GM19468 (cell line): ENCODE measurements around the gene HMGXB3.

Experiments used
- ATAC-seq: cut with Tn5 transposase; IDR thresholded peaks from one replicate; pipeline ENCODE4 v1.9.1; 2021; ENCODE audit warnings: mild to moderate bottlenecking, moderate library complexity, moderate number of reproducible peaks; ENCODE audit not compliant: unreplicated experiment; ENCODE audit errors: extremely low read depth

HMGXB3 gene

DNA sequence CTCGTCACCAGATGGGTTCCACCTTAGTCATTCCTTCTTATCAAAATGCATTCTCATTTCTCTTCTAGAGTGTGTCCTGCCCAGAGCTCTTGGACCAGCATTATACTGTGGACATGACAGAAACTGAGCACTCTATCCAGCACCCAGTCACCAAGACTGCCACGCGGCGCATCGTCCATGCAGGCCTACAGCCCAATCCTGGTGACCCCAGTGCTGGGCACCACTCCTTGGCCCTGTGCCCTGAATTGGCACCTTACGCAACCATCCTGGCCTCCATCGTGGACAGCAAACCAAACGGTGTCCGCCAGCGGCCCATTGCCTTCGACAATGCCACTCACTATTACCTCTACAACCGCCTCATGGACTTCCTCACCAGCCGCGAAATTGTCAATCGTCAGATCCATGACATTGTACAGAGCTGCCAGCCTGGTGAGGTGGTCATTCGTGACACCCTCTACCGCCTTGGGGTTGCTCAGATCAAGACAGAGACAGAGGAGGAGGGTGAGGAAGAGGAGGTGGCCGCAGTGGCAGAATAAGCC lies 51.2 kb downstream of the HMGXB3 start:
- no peak for ATAC-seq

DNA sequence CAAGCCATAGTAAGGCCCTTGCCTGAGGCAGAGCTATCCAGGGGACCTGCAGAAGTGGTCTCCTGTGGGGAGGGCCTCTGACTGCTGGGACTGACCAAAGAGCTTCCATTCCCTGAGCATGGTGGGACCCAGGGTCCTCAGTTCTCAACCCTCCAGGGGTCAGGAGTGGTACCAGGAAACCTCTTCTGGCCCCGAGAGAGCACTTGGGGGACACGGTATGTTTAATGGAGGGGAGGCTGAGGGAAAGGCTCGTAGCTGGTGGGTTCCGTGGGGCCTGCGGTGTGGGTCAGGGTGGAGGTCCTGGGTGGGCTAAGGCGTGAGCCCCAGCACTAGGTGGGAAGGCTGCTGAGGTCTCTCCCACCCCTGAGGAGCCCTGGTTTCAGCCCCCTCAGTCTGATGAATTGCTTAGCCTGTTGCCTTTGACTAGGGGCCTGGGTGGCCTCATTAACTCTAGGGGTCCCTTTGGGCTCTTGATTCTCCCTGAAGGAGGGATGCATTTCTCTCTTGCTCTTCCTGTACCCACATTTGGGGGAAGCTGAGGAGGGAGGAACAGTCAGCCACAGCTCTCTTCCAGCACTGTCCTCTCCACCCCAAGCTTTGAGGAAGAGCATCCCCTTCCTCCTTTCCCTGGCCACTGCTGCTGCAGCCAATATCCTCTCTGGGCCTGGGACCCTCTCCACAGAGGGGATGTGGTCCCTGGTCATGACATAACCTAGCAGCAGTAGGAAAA lies 51.9 kb downstream of the HMGXB3 start:
- ATAC-seq = no peak

DNA sequence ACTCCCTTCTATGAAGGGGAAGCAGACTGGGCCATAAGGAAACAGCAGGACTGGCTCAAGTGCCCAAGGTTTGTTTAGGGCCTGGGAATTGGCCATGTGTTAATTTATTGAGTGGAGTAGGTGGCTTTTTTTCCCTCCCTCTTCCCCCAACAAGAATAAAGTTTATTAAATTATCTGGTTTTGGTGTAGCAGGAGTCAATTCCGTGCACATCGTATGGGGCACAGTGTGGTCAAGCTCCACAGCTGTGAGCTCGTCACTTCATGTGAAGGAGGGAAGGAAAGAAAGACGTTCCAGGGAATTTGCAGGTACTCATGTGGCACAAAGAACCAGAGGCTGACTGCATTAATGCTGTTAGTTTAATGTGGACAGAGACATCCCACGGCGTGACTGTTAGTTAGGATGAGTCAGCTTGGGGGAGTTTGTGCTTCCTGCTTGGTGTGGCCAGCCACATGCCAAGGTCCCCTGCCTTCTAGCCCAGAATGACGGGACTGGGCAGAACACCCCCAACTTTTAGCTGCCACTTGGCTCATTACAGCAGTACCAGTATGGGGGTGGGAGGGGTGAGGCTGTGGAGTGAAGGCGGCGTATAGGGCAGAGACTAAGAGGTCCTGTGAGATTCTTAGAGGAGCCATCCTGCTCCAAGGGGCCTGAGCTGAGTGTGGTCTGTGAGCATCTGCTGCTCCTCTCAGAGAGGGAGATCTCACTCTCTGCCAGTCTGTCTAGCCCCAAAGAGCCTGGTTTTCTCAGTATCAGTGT lies 52.6 kb downstream of the HMGXB3 start:
- no peak for ATAC-seq

DNA sequence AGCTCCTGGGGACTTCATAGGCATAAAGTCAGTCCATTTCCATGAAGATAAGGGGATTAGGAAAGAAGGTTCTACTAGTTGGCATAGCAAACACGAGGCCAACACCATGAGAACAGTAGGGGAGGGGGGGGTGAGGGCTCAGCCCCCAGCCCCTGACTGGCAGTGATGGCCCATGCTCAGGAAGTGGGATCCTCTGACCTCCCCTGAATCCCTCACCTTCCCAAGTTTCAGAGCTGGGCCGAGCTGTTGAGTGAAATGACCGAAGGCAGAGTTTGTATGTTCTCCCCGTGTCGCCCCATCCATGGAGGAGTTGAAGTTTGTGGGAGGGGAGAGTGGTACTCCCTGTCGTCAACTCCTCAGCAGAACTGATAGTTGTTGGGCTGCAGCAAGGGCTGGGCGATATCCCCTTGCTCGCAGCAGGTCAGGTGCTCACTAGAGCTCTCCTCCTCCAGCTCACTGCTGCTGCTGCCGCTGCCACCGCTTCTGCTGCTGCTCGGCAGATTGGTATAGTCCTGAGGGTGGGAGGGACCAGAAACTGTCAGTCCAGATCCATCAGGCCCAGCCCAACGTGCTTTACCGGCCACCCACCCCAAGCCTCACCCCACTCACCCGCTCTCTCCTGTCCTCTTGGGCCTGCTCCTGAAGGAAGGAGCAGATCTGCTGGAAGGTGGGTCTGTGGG lies 53.3 kb downstream of the HMGXB3 start:
- no peak for ATAC-seq

DNA sequence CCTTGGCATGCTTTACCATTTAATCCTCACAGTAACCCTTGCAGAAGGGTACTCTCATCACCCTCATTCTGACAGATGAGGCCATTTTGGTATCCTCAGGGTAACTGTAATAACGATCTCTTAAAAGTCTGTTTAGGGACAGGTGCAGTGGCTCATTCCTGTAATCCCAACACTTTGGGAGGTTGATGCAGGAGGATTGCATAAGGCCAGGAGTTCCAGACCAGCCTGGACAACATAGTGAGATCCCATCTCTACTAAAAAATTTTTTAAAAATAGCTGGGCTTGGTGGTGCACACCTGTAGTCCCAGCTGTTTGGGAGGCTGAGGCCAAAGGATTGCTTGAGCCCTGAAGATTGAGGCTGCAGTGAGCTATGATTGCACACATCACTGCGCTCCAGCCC lies 54.0 kb downstream of the HMGXB3 start:
- no peak for ATAC-seq

DNA sequence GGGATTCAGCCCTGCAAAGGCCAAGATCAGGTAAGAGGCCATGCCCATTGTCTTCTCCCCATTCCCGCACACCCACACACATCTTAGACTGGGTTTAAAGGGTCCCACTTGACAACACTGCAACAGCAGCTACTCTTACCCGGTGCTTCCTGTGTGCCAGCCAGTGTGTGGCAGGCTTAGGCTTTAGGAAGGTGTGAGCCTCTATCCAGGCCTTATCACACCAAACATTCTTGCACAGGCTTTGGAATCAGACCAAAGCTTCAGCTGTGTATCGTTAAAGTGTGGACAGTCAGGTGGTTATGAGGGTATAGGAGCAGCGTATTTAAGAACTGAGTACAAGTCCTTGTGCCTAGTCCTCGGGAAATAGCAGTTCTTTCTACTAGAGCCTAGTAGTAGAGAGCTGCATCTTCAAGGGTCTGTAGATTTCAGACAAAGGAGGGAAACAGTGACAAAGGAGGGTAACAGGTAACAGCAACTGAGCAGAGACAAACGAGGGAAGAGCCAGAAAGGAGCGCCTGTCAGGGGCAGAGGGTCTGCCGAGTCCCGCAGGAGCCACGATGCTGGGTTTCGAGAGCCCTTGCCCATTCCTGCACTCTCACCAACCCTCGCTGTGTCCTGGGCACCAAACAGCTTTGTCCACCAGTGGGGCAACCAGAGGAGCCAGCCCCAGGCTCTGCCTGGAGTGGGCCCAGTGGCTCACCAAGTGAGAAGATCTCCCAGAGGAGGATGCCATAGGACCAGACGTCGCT lies 55.0 kb downstream of the HMGXB3 start:
- ATAC-seq = no peak

DNA sequence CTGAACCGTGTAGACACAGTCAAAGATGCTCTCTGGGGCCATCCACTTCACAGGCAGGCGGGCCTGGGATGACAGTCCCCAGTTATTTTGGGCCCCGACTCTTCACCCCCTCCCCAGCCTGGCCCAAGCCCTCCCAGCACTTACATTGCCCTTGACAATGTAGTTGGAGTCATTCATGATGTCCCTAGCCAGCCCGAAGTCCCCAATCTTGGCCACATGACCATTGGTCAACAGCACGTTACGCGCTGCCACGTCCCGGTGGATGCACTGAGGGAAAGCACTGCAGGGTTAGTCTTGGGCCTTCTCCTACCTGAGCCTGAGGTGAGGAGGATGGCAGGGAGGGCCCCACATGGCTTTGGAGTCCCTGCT lies 55.5 kb downstream of the HMGXB3 start:
- ATAC-seq = no peak

DNA sequence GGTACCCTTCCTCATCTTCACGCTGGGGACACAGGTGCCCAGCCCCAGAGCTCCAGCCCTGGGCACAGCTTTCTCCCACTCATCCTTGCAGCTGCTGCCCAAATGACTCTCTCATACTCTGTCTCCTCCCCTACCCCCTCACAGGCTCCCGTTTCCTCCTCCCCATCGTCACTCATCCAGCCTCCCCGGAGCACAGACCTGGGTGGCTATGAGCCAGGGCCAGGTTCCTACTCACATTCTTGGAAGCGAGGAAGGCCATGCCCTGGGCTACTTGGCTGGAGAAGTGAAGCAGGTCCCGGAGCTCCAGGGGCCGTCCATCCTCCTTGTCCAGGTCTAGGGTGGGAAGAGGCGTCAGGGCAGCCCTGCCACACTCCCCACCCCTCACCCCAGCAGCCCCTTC lies 56.5 kb downstream of the HMGXB3 start:
- ATAC-seq = no peak

DNA sequence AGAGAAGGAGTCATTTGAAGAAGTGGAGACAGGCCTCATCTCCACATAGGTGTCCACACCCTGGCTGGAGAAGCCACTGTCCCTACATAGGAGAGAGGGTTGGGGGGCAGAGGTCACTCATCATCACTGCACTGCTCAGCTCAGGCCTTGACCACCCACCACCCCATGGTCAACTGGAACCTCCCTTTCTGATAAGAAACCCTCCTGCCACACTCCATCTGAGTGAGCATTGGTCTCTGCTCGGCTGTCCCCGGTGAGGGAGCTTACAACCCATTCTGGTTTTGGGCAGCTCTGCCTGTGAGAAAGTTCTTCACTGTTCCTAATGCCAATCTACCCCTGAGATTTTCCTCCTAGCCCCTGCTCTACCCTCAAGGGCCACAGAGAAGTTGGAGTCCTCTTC lies 57.0 kb downstream of the HMGXB3 start:
- no peak for ATAC-seq

DNA sequence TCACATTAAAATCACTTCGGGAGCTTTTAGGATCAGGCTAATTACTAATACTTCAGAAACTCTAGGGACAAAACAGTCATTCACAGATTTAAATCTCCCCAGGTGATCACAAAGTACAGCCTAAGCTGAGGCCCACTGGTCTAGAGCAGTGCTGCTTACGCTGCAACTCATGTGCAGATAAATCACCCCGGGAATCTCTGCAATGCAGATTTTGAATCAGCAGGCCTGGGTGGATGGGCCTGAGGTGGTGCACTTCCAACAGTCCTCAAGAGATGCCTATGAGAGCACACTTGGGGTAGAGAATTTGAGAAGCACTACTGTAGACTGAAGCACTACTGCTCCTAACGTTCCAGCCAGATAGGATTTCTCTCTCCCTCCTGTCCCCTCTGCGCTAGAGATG lies 57.5 kb downstream of the HMGXB3 start:
- ATAC-seq = no peak

DNA sequence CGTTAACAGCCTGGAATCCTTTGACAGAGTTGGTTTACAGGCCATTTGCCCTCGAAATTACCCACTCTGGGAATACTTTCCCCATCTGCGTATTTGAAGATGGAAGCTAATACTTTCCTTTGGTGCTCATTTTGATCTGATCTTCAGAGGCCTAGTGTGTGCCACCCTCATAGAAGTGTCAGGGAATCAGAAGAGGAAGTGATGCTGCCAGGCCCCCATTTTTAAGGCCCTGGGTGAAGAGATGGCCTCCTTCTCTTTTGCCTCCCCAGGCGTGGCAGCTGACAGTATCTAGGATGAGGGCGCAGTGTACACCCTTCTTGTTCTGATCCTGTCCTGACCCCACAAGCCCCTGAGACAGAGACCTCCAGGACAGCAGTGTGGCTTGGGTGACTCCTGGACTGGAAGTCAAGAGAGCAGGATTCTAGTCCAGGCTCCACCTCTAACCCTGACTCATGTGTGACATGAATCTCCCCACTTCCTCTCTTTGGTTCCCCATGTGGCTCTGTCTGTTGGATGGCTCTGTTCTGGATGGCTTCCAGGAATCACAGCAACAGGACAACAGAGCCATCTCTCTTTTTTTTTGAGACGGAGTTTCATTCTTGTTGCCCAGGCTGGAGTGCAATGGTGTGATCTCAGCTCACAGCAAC lies 58.1 kb downstream of the HMGXB3 start:
- no peak for ATAC-seq

DNA sequence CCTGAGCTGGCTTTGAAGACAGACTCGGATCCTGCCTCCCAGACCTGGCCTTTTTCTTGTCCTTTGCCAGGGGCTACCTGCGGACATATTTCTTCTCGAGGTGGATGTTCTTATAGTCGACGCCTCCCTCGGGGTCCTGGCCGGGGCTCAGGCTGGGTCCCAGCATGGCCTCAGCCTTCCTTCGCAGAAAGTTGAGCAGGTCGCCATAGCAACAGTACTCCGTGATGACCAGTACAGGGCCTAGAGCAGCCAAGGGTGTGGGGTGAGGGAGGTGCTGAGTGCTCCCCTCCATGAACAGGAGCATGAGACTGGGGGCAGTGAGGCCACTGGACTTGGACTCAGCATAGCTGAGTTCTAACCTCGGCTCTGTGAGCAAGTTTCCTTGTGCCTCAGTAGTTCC lies 59.1 kb downstream of the HMGXB3 start:
- no peak for ATAC-seq

DNA sequence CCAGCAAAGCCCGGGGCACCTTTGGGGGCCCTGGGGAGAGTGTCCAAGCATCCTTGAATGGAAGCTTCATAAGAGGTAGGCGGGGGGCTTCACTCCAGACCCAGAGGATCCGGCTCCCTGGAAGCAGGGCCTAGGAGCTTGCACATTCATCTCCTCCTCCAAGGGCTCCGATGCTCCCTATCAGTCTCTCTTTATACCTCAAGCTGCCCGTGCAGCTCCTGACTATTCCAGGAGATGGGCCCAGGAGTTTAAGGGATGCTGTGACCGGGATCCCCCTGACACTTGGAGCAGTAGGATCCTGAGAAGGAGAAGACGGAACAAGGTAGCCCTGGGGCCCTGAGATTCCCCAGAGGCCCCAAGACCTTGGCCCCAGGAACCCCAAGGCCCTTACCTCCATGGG lies 59.9 kb downstream of the HMGXB3 start:
- ATAC-seq = no peak

DNA sequence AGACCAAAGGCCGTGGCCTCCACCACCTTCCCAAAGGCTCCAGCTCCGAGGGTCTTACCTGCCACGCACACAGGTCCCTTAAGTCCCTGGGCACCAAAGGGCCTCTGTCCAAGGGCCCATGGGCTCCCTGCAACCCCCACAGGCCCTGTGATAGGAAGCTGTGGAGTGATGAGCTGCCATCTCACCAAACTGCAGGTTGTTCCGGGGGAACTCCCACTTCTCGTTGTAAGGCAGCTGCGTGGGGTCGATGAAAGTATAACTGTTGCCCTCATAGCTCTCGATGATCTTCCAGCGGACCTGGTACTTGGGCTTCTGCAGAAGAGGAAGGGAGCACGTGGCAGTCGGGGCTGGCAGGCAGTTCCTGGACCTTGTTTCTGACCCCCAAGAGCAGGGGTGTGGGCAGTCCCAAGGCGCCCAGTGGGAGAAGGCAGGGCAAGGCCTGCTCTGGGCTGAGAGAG lies 61.0 kb downstream of the HMGXB3 start:
- ATAC-seq = no peak

DNA sequence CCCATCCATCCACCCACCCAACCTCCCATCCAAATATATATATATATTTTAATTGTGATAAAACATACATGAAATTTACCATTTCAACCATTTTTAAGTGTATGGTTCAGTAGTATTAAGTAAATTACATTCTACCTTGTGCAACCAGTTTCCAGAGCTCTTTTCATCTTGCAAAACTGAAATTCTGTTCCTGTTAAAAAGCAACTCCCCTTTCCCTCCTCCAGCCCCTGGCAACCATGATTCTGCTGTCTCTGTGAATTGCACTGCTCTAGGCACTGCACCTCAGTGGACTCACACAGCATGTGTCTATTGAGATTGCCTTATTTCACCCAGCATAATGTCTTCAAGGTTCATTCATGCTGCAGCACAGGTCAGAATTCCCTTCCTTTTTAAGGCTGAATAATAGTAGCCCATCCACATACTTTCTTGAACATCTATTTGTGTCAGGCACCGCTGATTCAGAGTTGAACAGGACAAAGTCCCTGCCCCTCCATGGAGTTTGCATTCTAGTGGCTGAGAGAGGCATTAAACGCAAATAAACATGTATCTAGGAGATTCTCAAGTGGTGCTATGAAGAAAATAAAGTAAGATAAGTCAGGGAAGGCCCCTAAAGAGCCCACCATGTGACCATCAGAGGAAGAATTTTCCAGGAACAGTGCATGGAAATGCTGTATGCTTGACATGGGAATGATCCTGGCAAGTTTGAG lies 61.8 kb downstream of the HMGXB3 start:
- ATAC-seq = no peak

DNA sequence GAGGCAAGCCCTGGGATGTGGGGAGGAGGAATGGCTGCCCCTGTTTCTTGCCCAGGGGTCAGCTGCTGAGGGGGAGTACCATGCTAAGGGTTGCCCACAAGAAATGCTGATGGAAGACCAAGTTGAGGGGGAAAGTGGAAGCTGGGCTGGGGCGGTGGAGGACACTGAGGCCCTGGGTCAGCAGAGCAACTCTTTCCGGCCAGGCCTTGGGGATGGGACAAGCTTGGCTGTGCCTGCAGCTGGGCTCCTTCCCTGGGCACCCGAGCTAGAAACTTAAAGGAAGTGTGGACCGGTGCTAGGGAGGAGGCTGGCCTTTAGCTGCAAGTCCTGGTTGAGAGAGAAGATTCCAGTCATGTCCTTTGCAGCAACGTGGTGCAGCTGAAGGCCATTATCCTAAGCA lies 63.1 kb downstream of the HMGXB3 start:
- ATAC-seq = no peak

DNA sequence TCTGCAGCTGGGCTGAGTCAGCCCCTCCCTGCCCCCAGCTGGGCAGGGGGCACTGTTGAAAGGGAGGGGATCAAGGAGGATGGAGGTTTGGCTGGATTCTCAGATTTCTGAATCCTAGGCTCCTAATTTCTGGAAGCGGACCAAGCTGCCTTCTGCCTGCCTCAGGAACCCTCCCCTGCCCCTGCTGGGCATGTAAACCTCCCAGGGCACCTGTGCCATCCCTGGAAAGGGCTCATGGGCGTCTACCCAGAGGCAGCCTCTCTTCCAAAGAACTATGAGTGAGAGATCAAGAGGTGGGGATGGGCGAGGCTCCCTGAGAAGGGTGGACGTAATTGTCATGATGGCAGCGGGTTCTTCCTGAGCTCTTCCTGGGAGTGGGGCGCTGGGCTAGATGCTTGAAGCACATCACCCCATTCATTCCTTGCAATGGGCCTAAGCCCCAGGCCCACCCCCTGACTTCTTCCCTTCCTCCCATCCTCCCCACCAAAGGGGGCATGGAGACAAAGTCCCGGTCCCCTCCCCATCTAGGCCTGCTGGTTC lies 64.2 kb downstream of the HMGXB3 start:
- ATAC-seq = no peak

DNA sequence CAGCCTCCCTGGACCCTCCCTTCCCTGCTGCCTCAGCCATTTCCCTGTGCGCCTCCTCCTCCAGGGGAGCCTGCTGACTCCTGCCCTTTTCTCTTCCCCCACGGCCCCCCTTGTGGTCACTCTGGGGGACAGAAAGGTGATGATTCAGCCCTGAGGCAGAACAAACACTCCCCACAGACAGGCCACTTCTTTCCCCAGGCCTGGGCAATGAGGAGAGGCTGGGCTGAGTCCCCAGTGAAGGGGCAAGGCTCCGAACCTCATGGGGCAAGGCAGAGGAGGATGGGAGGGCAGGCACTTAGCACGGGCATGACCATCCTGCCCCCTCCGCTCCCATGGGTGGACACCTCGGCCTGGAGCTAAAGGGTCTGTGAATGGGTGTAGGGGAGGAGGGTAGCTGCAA lies 64.8 kb downstream of the HMGXB3 start:
- ATAC-seq = no peak

DNA sequence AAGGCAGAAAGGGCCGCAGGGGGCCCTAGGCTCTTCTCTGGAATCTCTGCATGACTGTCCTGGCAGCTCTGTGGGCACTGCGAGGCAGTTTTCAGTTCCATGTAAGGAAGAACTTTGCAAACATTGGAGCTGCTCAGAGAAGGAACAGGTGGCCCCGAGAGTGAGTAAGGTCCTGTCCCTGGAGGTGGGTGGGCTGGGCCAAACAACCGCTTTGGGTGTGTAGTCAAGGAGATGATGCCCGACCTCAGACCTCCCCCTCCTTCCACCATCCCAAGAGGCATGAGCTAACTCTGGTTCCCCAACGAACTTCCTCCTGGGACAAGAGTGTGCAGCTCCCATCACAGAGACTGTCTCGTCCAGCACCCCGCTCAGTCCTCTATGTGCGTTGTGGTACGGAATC lies 65.3 kb downstream of the HMGXB3 start:
- ATAC-seq = no peak
